RKO (cell line): ENCODE measurements around the gene TMEM259.

Source experiments
- DNase-seq: peaks from one replicate; pipeline ENCODE4 v3.0.0-alpha.2; 2016; ENCODE audit warnings: low spot score

TMEM259 gene

DNA sequence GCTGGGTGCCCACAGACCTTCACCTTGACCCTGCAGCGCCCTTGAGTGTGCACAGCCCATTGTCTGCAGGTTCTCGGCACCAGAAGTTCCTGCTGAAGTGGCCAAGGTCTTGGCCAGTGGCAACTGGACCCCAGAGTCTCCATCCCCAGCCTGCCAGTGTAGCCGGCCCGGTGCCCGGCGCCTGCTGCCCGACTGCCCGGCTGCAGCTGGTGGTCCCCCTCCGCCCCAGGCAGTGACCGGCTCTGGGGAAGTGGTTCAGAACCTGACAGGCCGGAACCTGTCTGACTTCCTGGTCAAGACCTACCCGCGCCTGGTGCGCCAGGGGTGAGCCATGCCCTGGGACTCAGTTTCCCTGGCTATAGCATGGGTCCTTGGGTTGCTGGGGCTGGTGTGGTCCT, 34.1 kb upstream of the TMEM259 start:
- DNase-seq: no peak

DNA sequence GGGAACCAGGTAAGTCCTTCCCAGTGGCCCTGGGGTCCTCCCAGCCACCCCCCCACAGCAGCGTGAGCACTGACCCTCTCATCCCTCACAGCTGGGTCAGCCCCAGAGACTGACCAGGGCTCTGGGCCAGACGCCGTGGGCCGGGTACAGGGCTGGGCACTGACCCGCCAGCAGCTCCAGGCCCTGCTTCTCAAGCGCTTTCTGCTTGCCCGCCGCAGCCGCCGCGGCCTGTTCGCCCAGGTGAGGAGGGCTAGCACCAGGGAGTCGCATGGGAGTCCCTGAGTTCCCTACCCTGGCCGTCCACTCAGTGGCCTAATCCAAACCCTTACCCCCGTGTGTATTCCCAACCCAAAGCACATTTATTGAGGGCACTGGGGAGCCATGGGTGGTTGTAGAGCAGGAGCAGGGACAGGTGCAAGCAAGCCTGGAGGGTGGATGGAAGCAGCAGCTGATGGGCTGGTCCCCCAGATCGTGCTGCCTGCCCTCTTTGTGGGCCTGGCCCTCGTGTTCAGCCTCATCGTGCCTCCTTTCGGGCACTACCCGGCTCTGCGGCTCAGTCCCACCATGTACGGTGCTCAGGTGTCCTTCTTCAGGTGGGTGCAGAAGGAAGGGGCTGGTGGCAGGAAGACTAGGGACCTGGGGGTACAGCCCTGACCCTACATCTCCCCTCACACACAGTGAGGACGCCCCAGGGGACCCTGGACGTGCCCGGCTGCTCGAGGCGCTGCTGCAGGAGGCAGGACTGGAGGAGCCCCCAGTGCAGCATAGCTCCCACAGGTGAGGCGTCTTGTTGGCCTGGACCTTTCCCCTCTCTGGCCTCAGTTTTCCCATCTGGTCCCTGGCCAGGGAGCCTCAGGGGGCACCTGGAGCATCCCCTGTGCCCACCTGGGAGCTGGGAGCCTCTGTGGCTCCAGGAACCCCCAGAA, 33.4 kb upstream of the TMEM259 start:
- DNase-seq: no peak

GRCh38 chr19:1053176-1054101, 32.5 kb upstream of the TMEM259 start:
- no peak for DNase-seq

GRCh38 chr19:1052349-1052975, 31.5 kb upstream of the TMEM259 start:
- DNase-seq: no peak

DNA sequence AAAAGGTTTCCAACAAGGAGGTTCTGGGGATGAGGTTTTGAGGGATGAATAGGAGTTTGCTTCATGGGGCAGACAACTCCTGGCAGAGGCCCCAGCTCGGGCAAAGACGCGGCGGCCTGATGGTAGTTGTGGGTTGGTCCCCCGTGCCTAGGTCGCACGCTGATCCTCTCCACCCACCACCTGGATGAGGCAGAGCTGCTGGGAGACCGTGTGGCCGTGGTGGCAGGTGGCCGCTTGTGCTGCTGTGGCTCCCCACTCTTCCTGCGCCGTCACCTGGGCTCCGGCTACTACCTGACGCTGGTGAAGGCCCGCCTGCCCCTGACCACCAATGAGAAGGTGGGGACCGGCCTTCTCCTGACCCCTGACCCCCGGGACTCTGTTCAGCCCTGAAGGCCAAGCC, 30.9 kb upstream of the TMEM259 start:
- DNase-seq: no peak

DNA sequence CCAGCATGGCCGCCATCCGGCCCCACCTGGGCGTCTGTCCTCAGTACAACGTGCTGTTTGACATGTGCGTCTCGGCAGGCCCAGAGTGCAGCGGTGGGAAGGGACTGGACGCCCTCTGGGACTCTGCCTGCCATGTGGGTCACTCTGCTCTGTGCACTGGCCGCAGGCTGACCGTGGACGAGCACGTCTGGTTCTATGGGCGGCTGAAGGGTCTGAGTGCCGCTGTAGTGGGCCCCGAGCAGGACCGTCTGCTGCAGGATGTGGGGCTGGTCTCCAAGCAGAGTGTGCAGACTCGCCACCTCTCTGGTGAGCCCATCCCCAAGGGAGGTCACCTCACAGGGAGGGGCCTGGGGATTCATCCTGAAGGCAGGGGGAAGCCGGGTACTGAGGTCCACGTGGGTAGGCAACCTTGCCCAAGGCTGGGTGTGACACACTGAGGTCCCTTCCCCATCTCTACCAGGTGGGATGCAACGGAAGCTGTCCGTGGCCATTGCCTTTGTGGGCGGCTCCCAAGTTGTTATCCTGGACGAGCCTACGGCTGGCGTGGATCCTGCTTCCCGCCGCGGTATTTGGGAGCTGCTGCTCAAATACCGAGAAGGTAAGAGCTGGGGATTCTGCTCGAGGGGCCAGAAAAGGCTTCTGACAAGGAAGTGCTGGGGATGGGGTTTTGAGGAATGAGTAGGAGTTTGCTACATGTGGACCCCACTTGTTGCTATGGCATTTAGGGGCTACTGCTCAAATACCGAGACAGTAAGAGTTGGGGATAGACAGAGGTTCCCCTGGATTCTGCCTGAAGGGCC, 30.3 kb upstream of the TMEM259 start:
- DNase-seq: no peak

- DNase-seq: no peak
These were observed 28.9 kb upstream of the TMEM259 start for GRCh38 chr19:1049800-1050199.

DNA sequence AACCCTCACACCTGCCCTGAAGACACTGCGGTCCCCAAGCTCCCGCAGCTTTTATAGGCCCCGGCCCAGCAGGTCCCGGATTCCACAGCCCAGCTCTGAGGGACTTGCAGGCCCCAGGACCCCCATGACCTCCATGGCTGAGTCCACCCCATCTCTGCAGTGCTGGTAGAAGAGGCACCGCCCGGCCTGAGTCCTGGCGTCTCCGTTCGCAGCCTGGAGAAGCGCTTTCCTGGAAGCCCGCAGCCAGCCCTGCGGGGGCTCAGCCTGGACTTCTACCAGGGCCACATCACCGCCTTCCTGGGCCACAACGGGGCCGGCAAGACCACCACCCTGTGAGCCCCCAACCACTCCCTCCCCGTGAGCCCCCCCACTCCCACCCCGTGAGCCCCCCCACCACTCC, 28.2 kb upstream of the TMEM259 start:
- DNase-seq: no peak

DNA sequence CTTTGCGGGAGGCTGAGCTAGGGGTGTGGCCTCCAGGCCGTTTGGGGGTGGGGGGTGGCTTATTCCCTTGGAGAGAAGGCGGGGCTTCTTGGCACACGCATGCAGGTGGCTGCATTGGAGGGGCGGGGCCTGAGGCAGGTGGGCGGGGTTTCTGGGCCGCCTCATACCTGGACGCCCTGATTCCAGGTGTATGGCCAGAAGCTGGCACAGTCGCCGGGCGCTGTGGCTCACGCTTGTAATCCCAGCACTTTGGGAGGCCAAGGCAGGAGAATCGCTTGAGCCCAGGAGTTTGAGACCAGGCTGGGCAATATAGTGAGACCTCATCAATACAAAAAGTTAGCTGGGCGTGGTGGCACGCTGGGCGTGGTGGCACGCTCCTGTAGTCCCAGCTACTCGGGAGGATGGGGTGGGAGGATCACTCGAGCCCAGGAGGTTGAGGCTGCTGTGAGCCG, 26.8 kb upstream of the TMEM259 start:
- no peak for DNase-seq

- DNase-seq: no peak
These were observed 26.1 kb upstream of the TMEM259 start for GRCh38 chr19:1046836-1047695.

GRCh38 chr19:1046117-1046626, 25.2 kb upstream of the TMEM259 start:
- DNase-seq: no peak

DNA sequence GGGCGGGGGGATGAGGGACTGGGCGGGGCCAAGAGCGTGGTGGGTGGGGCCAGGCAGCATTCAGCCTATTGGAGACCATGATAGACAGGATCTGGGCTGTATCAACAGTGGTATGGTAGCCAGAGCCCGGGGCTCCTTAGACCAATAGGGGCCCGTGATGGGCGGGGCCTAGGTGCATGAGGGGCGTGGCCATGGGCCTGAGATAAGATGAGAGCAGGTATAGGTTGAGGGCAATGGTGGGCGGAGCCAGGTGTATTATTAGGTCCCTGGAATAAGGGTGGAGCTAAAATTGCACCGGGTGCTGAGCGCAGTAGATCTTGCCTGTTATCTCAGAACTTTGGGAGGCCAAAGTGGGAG, 24.3 kb upstream of the TMEM259 start:
- DNase-seq: peak; percentile 81

DNA sequence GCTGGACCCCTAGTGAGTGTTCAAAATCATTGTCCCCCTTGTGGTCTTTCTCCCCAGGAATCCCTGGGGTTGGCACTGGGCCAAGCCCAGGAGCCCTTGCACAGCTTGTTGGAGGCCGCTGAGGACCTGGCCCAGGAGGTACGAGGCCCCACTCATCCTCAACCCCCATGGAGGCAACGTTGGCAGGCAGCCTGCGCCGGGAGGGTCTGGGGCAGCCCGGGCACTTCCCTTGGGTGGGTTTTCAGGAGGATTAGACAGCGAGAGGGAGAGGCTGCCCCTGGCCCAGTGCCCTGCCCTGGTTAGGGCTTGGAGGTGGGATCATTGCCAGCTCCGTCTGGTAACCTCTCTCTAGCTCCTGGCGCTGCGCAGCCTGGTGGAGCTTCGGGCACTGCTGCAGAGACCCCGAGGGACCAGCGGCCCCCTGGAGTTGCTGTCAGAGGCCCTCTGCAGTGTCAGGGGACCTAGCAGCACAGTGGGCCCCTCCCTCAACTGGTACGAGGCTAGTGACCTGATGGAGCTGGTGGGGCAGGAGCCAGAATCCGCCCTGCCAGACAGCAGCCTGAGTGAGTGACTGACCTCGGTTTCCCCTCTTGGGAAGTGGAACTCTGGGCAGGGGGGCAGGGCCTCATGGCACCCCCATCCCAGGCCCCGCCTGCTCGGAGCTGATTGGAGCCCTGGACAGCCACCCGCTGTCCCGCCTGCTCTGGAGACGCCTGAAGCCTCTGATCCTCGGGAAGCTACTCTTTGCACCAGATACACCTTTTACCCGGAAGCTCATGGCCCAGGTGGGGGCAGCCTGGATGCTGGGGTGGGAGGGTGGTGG, 22.0 kb upstream of the TMEM259 start:
- no peak for DNase-seq

DNA sequence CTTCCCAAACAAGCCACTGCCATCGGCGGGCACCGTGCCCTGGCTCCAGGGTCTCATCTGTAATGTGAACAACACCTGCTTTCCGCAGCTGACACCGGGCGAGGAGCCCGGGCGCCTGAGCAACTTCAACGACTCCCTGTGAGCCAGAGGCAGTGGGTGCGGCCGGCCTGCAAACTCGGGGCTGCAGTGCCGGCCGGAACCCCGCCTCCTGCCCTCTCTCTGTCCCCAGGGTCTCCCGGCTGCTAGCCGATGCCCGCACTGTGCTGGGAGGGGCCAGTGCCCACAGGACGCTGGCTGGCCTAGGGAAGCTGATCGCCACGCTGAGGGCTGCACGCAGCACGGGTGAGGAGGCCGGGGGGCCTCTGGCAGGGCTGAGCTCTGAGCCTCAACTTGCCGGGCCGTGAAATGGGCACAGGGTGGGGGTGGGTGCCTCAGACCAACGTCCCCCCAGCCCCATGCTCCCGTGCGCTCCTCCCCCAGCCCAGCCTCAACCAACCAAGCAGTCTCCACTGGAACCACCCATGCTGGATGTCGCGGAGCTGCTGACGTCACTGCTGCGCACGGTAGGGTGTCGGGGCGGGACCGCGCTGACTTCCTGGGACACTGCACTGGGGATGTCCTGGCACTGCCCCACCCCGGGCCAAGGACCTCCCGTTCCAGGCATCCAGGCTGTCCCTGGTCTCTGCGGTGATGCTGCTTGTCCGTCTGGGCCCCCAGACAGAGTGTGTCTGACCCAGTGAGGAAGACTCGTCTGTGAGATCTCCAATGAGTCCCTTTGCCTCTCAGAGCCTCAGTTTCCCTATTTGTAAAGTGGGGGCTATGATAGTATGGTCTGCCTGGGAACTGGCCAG, 21.1 kb upstream of the TMEM259 start:
- DNase-seq: no peak

DNA sequence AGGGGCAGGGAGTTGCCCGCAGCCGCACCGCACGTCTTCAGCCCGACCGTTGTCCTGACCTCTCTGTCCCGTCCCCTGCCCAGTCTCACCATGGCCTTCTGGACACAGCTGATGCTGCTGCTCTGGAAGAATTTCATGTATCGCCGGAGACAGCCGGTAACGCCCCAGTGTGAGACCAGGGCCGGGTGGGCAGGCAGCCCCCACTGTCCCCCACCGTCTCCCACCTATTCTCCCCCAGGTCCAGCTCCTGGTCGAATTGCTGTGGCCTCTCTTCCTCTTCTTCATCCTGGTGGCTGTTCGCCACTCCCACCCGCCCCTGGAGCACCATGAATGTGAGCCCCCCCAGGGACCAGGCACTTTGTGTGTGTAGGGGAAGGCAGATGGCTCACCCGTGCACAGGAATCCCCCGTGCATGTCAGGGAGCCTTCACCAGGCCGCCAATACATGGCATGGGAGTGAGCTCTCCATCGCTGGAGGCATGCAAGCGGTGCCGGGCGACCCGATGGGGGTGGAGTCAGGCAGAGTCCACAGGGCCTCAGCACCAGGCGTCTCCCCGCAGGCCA, 20.4 kb upstream of the TMEM259 start:
- DNase-seq: no peak

DNA sequence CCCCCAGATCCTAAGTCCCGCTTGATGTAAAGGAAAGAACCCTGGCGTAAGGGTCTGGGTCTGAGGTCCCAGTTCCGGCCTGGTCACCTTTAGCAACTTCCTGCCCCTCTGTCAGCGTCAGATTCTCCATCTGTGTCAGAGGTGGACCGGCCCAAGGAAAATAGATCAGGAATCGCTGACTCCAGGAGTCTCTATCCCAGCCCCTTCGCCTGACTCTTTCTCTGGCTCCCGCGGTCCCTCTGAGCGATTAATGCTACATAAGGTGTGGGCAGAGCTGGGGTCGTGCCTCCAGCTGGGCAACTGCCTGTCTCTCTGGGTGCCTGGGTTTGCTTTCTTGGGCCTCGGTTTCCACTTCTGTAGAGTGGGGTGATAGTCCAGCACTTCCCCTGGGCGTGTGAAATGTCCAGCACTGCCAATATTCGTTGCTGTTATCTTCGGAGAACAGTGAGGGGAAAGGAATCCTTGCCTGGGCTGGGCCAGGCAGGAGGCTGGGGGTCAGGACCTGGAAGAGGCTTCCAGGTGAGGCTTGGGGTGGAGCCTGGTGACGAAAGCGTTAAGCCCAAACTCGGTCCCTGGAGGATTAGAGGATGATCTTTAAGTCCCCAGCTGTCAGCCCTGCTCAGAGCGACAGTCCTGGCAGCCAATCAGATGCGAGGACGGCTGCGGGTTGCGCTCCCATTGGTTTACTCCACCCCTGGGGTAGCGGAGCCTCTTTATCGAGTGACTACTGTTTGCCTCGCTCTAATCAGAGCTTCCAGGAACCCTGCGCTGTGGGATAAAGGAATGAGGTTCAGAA, 19.8 kb upstream of the TMEM259 start:
- peak; percentile 93 for DNase-seq
